DMS 273 (cell line): ENCODE data around the gene FMO5.
"Not testable (repeated sequence)": the region's sequence is repeated elsewhere in the genome, so short reads cannot be mapped to it uniquely, and the experiment has no call there.

Experiments used
- DNase-seq: peaks from one replicate; lab custom pipeline; 2025; ENCODE audit not compliant: unreplicated experiment; lab: John Stamatoyannopoulos, UW

Gene FMO5

GRCh38 chr1:147209825-147210821 is 15.0 kb downstream of the FMO5 start:
- no peak for DNase-seq

DNA sequence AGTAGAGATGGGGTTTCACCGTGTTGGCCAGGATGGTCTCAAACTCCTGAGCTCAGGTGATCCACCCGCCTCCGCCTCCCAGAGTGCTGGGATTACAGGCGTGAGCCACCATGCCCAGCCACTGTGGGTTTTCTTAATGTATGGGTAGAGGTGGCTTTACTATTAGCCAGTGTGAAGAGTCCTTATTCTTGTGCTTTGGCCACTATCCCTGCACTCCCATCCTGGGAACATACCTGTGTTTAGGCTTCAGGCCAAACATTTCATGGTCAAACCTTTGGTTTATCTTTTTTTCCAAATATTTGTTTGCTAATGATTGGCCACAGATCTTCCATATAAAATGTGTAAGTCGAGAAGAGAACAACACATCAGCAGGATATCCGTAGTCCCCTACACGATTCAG is 16.5 kb downstream of the FMO5 start:
- DNase-seq: no peak

DNA sequence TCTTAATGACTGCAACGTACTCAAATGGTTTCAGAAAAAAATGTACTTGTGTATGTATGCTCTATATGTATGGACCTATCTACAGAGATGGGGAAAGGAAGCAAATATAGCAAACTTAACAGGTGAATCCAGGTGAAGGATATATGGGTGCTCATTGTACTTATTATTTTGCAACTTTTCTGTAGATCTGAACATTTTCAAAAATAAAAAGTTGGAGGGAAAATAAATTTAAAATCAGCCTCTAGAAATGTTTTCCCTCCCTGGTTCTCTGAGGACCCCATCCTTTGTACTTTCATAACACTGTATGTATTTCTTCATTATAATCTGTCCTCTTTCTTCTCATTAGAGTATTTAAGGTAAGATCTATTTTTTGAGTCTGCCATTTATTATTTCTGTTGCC is 17.9 kb downstream of the FMO5 start:
- DNase-seq: no peak

DNA sequence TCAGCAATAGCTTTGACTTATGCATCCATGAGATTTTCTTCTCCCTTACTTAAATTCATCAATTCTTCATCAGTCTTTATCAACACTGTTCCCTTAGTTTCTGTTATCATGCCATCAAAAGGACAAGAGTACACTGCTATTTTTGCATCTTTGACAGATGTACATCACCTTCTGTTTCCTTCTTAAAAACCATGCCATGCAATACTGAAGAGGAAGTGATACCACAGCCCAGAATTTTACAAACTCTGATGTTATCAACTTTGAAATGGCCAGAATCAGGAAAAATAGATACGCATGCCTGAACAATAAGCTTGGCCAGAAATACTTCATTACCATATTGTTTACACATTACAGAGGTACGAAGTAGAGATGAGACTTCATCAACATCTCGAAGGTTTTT is 21.1 kb downstream of the FMO5 start:
- no peak for DNase-seq

DNA sequence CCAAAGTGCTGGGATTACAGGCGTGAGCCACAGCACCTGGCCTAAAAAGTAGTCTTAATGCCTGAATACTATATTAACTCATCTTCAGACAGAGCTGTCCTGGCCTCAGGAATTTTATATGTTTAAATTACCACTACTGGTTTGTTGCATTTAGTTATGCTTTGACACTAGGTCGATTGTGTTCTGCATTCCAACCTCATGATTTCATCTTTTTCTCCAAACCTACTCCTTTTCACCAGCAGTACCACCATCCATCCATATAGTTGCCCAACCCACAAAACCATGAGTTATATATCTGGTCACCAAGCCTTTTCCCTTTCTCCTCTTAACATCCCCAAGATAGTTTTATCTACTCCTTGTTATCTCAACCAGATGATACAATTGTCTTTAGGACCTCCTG is 22.6 kb downstream of the FMO5 start:
- no peak for DNase-seq

DNA sequence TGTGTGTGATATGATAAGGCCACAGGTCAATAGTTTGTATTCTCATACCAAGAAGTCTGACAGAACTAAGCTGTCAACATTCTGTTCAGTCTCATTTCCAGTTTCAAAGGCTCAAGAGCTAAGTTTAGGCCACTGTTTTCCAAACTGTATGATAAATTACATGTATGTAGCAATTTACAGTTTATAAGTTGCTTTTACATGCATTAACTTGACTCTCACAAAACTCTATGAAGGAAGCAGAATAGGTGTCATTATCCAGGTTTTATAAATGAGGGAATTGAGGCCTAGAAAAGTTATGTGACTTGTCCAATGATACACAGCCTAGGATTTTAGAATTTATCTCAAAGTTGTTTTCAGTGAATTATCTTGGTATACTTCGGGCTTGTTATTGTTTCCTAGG is 23.4 kb downstream of the FMO5 start:
- DNase-seq: no peak

DNA sequence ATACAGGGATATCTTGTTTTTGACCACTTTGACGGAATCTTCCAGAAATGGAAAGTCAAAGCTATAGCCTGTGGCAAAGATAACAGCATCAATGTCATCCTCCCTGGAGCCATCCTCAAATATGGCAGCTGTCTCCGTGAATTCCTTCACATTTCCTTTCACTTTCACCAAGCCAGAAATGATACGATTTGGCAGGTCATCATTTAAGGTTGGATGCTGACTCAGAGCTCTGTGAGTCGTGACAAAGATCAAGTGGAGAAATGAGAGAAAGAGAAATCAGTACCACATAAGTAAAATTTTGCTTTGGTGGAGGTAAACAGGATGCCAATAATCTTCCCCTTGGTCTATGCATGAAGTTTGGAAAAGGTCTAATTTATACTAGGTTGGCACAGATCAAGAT is 23.9 kb downstream of the FMO5 start:
- DNase-seq: no peak

DNA sequence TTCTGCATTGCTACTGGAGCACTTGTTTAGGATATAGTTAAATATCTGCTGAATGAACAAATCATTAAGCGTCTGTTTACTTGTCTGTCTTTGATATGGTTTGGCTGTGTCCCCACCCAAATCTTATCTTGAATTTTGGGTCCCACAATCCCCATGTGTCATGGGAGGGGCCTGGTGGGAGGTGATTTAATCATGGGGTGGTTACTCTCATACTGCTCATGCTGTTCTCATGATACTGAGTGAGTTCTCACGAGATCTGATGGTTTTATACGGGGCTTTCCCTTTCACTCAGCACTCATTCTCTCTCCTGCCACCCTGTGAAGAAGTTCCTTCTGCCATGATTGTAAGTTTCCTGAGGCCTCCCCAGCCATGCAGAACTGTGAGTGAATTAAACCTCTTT is 27.8 kb downstream of the FMO5 start:
- not testable (repeated sequence) for DNase-seq

DNA sequence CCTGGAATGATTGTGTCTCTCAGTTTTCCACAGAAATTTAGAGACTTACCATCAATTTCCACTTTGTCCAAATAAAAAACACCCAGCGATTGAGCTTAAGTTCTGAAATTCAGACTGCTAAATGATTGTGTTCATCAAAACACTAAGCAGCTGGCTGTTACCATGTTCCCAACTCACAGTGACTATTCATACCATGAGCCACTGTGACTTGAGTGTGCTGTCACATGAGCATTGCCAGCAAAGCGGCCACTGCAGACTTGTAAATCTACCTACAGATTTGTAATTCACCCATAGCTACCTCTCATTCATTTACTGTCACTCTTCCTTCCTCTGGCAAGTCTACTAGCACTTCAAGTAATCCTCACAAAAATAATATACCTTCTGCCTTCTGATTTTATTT is 35.6 kb downstream of the FMO5 start:
- DNase-seq: no peak

GRCh38 chr1:147185432-147185831 is 39.7 kb downstream of the FMO5 start:
- DNase-seq: no peak

- DNase-seq: no peak
These were observed 47.3 kb downstream of the FMO5 start for GRCh38 chr1:147177611-147178380.

GRCh38 chr1:147172168-147173016 is 52.7 kb downstream of the FMO5 start, which contains the start of gene PRKAB2:
PRKAB2 (minus strand) TSS chr1:147172470; CDS start chr1:147172144, 326 bp downstream.
- peak; percentile 98 for DNase-seq

GRCh38 chr1:147171399-147172167 is 53.6 kb downstream of the FMO5 start:
- DNase-seq: peak; percentile 77

- DNase-seq: peak; percentile 20
These were observed 55.1 kb downstream of the FMO5 start for GRCh38 chr1:147169840-147170674.

DNA sequence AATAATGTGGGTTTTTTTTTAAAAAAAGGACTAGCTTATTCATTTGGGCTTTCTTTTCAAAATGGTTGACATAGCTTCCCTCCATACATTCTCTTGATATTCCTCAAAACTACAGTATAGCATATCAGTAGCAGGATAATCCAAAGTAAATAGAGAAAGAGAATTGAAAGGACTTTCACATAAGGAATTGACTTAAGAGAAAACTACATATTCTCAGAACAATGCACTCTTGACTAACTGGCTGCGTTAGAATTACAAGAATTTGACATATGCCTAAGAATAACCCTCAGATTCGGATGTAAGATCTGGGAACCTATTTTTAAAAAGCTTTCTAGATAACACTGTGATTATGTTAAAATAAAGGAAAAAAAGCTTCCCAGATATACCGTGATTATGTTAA is 56.0 kb downstream of the FMO5 start:
- DNase-seq: no peak

DNA sequence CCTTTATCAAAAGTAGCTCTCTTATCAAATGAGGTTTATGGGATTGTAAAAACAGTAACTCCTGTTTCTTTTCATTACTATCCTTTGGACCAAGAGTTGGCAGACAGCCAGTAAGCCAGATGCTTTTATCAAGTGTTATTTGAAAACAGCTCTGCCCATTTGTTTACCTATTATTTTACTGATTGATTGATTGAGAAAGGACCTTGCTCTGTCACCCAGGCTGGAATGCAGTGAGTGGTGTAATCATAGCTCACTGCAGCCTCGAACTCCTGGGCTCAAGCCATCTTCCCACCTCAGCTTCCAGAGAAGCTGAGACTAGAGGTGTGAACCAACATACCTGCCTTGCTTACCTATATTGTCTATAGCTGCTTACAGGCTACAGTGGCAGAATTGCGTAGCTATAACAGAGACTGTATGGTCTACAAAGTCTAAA is 56.5 kb downstream of the FMO5 start:
- peak; percentile 79 for DNase-seq

GRCh38 chr1:147167365-147167764 is 57.8 kb downstream of the FMO5 start:
- DNase-seq: no peak

- no peak for DNase-seq
These were observed 62.1 kb downstream of the FMO5 start for GRCh38 chr1:147163019-147163418.

DNA sequence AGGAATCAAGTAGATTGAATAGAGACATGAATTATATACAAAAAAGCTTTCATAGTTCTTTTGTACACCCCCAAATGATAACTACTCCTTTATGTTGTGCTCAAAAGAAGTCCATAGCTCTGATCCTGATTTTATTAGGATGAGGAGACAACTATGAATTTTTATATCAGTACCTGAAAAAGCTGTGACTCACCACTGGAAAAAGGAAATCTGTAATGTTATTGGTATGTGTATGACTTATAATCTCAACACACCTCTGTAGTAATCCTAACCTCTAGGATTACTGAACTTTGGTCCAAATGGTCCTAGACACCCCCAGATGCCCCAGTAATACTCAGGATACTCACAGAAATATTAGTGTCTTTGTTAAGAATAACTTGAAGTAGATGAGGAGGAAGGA is 63.0 kb downstream of the FMO5 start:
- DNase-seq: no peak
